Hepatocyte (in vitro differentiated cells): ENCODE measurements around the gene NDFIP2.

ENCODE experiments used
- EZH2 ChIP-seq: fragments of 200-600 bp; sonication (generic); IDR thresholded peaks from 2 replicates; pipeline ENCODE4 v1.6.1; 2016; ENCODE audit warnings: antibody characterized with exemption, mild to moderate bottlenecking, borderline replicate concordance
- TF ChIP-seq, protein P1 (sequence below): fragments of 200-600 bp; sonication (generic); IDR thresholded peaks from 2 replicates; pipeline ENCODE4 v1.5.1; 2016; ENCODE audit warnings: antibody characterized with exemption, mild to moderate bottlenecking; ENCODE audit not compliant: poor library complexity

GRCh38 chr13:79480954-79481684 is at the start of gene NDFIP2:
- TF ChIP-seq, protein P1, sequence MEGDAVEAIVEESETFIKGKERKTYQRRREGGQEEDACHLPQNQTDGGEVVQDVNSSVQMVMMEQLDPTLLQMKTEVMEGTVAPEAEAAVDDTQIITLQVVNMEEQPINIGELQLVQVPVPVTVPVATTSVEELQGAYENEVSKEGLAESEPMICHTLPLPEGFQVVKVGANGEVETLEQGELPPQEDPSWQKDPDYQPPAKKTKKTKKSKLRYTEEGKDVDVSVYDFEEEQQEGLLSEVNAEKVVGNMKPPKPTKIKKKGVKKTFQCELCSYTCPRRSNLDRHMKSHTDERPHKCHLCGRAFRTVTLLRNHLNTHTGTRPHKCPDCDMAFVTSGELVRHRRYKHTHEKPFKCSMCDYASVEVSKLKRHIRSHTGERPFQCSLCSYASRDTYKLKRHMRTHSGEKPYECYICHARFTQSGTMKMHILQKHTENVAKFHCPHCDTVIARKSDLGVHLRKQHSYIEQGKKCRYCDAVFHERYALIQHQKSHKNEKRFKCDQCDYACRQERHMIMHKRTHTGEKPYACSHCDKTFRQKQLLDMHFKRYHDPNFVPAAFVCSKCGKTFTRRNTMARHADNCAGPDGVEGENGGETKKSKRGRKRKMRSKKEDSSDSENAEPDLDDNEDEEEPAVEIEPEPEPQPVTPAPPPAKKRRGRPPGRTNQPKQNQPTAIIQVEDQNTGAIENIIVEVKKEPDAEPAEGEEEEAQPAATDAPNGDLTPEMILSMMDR: no peak
- TF ChIP-seq EZH2: no peak
